K562 (cell line): ENCODE data around the gene GOLPH3. TPM values are rescaled to one million over a fixed set of nuclear protein-coding genes. Genes with fewer than 3 reads are reported as not detected.
A peak's percentile ranks its signal among the peaks of the same experiment; 100 is the strongest.

ENCODE experiments used
- ARID2 ChIP-seq: fragments of 450-650 bp; IDR thresholded peaks from 2 replicates; pipeline ENCODE4 v1.6.1; 2017; ENCODE audit warnings: antibody characterized with exemption, mild to moderate bottlenecking
- BHLHE40 ChIP-seq: IDR thresholded peaks from 2 replicates; pipeline ENCODE4 v1.6.1; 2011; ENCODE audit warnings: low read length, improper control_type of control experiment
- CREM ChIP-seq: IDR thresholded peaks from 2 replicates; pipeline ENCODE4 v1.6.1; 2014; ENCODE audit warnings: antibody characterized with exemption, low read depth
- CTCF ChIP-seq, 3 experiments: IDR thresholded peaks in 2 of 3; conservative IDR thresholded peaks in 1 of 3; 2 replicates each; pipeline ENCODE4 v1.5.1; 2011 to 2012; ENCODE audit warnings: low read length in 3 of 3, mild to moderate bottlenecking in 3 of 3, control low read depth in 2 of 3, improper control_type of control experiment in 1 of 3, inconsistent platforms in 1 of 3, low read depth in 1 of 3, mixed read lengths in 1 of 3, moderate library complexity in 1 of 3; ENCODE audit not compliant: insufficient read depth in 2 of 3
- E2F1 ChIP-seq: sonication (generic); formaldehyde crosslinking; IDR thresholded peaks from 2 replicates; pipeline ENCODE4 v1.8.1; 2023; ENCODE audit warnings: mild to moderate bottlenecking, missing genetic modification reagents, moderate library complexity
- HDAC6 ChIP-seq: IDR thresholded peaks from 2 replicates; pipeline ENCODE4 v1.6.1; 2012; ENCODE audit warnings: low read depth, mild to moderate bottlenecking, control low read depth, inconsistent platforms, low read length, moderate library complexity
- KDM5B ChIP-seq: fragments of 200-600 bp; sonication (generic); IDR thresholded peaks from 2 replicates; pipeline ENCODE4 v1.6.1; 2012; ENCODE audit warnings: low read depth, mild to moderate bottlenecking, moderate library complexity, low read length, control low read depth, inconsistent platforms; ENCODE audit not compliant: insufficient replicate concordance
- MTA3 ChIP-seq: fragments of 450-650 bp; formaldehyde crosslinking; IDR thresholded peaks from 2 replicates; pipeline ENCODE4 v1.6.1; 2017; ENCODE audit warnings: mild to moderate bottlenecking, borderline replicate concordance
- RAD21 ChIP-seq, 2 experiments: fragments of 250-450 bp in 1 of 2; fragments of 450-650 bp in 1 of 2; sonication (Bioruptor Pico) in 1 of 2; formaldehyde crosslinking in 1 of 2; IDR thresholded peaks in 1 of 2; conservative IDR thresholded peaks in 1 of 2; 2 replicates each; pipeline versions ENCODE4 v1.4.0 to v1.8.0; 2020 to 2022; ENCODE audit warnings: mild to moderate bottlenecking in 2 of 2, moderate library complexity in 1 of 2
- REST ChIP-seq, 2 experiments: fragments of 450-650 bp; formaldehyde crosslinking in 1 of 2; IDR thresholded peaks; 2 replicates each; pipeline versions ENCODE4 v1.4.0 to v1.6.1; 2014 to 2020; ENCODE audit warnings: mild to moderate bottlenecking in 2 of 2, borderline replicate concordance in 1 of 2, low read depth in 1 of 2
- SMAD3 ChIP-seq: fragments of 450-650 bp; formaldehyde crosslinking; conservative IDR thresholded peaks from 2 replicates; pipeline ENCODE4 v1.4.0; 2020; ENCODE audit warnings: mild to moderate bottlenecking
- SMC3 ChIP-seq: conservative IDR thresholded peaks from 2 replicates; pipeline ENCODE4 v1.6.1; 2011; ENCODE audit warnings: low read depth, low read length, improper control_type of control experiment; ENCODE audit not compliant: insufficient read depth
- TEAD1 ChIP-seq, 2 experiments: fragments of 450-650 bp in 1 of 2; sonication (generic) in 1 of 2; formaldehyde crosslinking; IDR thresholded peaks; 2 replicates each; pipeline versions ENCODE4 v1.4.0 to v1.8.0; 2020 to 2022; ENCODE audit warnings: mild to moderate bottlenecking in 2 of 2, missing genetic modification reagents in 1 of 2
- polyA plus RNA-seq, 8 experiments: library from polyadenylated mRNA; depleted of rRNA in 4 of 8; stranded (reverse) in 5 of 8; unstranded in 3 of 8; fragments of >200 nt; fragmentation: Nextera tagmentation in 2 of 8; fragmentation: Illumina TruSeq in 1 of 8; extraction: Ambion mirVana in 2 of 8; extraction: Trizol in 1 of 8; gene quantifications; 2 replicates each; pipeline versions ENCODE4 v1.2.1 to v1.2.3, GENCODE V29; 2011 to 2014; ENCODE audit warnings: inconsistent platforms in 1 of 8, missing spikeins in 1 of 8
- total RNA-seq, 7 experiments: library from RNA; depleted of rRNA in 6 of 7; stranded (reverse); fragments of >200 nt in 6 of 7; fragmentation: Illumina TruSeq in 2 of 7; extraction: Trizol in 2 of 7; gene quantifications; 2 replicates each; pipeline versions ENCODE4 v1.2.1 to v1.2.3, GENCODE V29; 2011 to 2021; ENCODE audit warnings: low replicate concordance in 1 of 7

GOLPH3 gene
- total and polyA plus RNA-seq, 9 of the 15 experiments (the other 6 are each of a cell fraction or from before 2014, with no cell fraction given), result 18.8 to 94.6 (median 55.1) TPM

GRCh38 chr5:32092938-32093812 is 80.9 kb downstream of the GOLPH3 start (continued):
- TF ChIP-seq REST (IDR thresholded peaks at IDR 0.05; ENCODE audit: borderline replicate concordance), result peak; percentile 65; the same call in 1 of the 2 replicates
- no peak for TF ChIP-seq REST (CRISPR knock-in tag; IDR thresholded peaks at IDR 0.05; ENCODE audit: low read depth)
- no peak for TF ChIP-seq SMAD3
- 0 out of 4 replicates have a peak, but pooled peaks of 1 of the 2 experiments have one; percentile 26 for TF ChIP-seq TEAD1 (CRISPR knock-in tag; IDR thresholded peaks at IDR 0.05)
- TF ChIP-seq RAD21 (CRISPR knock-in tag; conservative IDR thresholded peaks at IDR 0.05 in 1 of 2, IDR thresholded peaks at IDR 0.05 in 1 of 2), result peak; percentile 44 to 85
- 0 out of 2 replicates have a peak, but pooled peaks have one; percentile 44 for TF ChIP-seq MTA3
- TF ChIP-seq ARID2, result peak; percentile 60; the same call in 1 of the 2 replicates
- no peak for TF ChIP-seq HDAC6
- no peak for TF ChIP-seq E2F1
- TF ChIP-seq KDM5B, result no peak
- peak; percentile 87 to 92 (median 90) for TF ChIP-seq CTCF (IDR thresholded peaks at IDR 0.05 in 2 of 3, conservative IDR thresholded peaks at IDR 0.05 in 1 of 3; ENCODE audit: insufficient read depth in 2 of 3, low read depth in 1 of 3, low read length in 3 of 3)
- TF ChIP-seq CREM, result peak; percentile 36; the same call in 1 of the 2 replicates
- TF ChIP-seq SMC3, result peak; percentile 84
- TF ChIP-seq BHLHE40, result 0 out of 2 replicates have a peak, but pooled peaks have one; percentile 23
